ENCODE measurements around the gene TOM1L1.

Gene TOM1L1

DNA sequence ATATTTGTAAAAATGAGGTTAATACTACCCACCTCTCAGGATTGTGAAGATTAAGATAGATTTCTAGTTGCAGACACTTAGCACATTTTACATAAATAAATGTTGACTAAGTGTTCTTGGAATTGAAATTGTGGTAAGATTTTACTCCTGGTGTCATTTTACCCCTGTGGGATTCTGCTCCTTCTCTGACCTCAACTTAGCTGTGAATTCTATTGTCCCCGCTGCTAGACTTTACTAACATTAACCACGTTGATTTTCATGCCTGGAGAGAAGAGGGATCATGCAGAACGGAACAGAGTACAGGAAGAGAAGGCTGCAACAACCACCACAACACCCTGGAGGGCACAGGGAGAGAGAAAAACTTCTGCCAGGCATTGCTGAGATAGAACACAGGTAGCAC lies 2.1 kb upstream of the TOM1L1 start:
- DNase-seq (ENCODE audit: low read depth) = no peak

GRCh38 chr17:54899201-54899600 lies 1.5 kb upstream of the TOM1L1 start:
- DNase-seq (ENCODE audit: low read depth) = no peak

DNA sequence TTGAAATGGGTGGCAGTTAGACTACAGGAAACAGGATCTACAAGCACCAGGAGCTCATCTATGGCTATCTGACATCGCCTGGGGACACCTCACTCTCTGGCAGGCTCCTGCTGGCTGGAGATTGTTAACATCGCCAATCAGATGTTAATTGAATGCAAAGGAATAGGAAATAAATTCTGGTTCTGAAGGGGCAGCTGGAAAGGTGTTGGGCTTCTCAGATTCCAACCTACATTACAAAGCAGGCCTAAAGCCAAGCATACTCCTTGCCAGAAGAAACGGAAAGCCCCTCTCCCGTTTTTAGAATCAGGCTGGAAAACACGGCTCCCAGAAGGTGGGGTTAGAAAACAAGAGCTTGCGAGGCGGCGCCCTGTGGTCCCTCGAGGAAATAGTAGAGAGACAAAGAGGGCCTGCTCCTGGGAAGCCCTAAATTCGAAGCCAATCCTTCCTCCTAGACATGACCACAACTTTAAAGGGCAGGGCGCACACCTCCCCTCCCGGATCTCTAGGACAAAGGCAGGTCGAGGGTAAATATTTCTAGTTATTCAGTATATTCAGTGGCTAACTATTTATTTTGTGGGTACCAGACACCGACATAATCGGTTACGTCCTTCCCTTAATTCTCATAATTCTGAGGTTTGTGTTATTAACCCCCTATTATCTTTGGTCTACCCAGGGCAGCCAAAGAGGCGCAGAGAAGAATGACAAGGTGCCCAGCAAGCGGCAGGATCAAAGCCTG lies 763 bp upstream of the TOM1L1 start:
- no peak for DNase-seq (ENCODE audit: low read depth)

DNA sequence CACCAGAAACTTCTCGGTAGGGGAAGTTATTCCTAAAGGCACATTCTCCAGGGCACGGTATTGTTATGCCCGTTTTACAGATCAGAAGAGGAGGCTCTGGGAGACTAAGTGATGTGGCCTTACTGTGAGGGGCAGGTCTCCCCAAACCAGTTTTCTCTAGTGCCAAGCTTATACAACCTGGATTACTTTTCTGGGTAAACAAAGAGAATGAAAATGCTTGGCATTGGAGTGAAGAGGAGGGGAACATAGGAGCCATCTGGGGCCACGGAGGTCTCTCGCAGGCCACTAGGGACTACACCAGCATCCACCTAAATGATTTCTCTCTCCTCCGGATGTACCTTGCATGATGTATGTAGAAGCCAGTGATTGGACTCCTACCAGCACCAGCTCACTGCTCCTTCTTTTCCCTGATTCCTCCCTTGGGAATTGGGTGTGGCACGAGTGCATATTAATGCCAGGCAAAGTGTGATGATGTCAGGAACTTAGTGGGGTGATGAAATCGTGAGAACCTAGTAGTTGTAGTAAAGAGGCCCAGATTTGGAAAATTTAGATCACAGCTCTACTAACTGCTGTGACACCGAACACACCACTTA lies 674 bp downstream of the TOM1L1 start:
- DNase-seq (ENCODE audit: low read depth) = peak; percentile 51

DNA sequence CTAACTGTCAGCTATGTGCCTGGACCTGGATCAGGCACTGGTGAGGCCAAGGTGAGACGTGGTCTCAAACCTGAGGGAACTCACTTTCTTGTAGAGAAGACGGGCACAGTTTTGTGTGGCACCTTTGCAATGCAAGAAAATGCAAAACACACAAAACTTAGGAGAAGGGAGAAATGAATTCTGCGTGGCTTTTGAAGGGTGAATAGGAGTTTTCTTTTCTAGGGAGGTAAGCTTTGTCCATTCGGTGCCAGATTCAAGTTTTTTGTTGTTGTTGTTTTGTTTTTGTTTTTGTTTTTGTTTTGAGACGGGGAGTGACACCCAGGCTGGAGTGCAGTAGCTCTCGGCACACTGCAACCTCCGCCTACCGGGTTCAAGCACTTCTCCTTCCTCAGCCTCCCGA lies 1.4 kb downstream of the TOM1L1 start:
- DNase-seq (ENCODE audit: low read depth) = no peak

DNA sequence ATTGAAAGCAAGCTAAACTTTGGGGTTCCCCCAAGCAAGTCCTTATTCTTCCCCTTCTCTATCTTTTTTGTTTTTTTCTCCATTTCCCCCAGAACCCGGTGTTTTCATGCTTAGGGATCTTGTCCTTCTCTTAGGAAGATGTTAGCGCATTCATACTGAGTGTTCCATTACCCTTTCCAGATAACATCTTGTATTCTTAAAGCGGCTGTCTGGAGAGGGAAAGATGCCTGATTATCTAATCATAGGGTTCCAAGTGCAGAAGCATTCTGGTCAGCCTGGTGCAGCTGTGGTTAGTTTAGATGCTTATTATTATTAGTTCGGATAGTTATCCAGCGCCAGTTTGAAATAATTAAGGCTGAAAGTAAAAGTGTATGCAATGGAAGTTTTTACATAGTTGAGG lies 2.0 kb downstream of the TOM1L1 start:
- DNase-seq (ENCODE audit: low read depth) = no peak

GRCh38 chr17:54903375-54903774 lies 2.7 kb downstream of the TOM1L1 start:
- no peak for DNase-seq (ENCODE audit: low read depth)

- no peak for DNase-seq (ENCODE audit: low read depth)
Measured at GRCh38 chr17:54906683-54907082, 6.0 kb downstream of the TOM1L1 start.

- DNase-seq (ENCODE audit: low read depth) = no peak
Measured at GRCh38 chr17:54907376-54907775, 6.7 kb downstream of the TOM1L1 start.

DNA sequence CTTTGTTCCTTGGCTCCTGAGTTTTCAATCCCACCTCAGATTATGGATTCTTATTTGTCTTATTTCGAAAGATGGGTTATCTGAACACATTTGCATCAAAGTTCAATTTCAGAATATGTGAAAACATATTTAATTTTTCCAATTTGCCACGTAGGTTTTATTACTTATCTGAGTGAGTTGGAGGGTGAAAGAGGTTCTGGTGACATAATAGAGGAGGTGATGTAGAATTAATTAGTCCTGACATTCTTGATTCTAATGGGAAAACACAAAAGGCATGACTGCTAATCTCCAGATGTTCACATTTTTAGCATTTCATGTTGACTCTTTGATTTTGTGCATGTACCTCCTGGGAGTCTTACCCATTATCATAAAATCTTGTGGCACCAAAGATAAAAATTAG lies 9.1 kb downstream of the TOM1L1 start:
- no peak for DNase-seq (ENCODE audit: low read depth)

DNA sequence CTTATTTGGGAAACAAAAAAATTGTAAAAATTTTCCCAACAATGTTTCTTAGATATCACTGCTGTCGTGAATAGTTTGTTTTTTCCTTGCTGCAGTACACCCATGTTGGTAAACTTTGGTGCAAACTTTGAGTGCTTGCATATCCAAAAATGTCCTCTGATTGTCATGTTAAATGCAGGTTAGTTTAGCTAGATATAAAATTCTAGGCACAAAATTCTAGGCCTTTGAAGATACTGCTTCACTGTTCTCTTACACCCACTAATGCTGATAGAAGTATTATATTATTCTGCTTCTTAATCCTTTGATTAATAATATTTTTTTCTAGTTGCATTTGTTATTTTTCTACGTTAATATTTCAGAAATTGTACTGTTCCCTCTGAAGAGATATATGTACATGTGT lies 16.1 kb downstream of the TOM1L1 start:
- DNase-seq (ENCODE audit: low read depth) = no peak

DNA sequence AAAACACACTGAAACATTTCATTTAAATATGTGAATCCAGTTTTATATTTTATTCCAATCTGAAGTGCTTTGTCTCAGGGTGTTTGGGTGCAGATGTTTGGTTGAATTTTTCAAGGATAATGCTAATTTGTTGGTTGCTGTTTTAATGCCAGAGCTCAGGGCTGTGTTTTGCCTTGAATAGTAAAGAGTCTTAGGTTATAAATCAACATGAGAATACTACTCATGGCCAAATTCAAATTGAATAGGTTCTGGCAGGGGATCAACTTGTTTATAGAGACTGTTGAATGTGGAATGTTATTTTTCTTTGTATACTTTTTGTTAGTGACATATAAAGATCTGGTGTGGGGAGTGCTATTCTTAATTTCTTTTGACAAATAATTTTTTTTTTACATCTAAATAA lies 18.8 kb downstream of the TOM1L1 start:
- DNase-seq (ENCODE audit: low read depth) = no peak

DNA sequence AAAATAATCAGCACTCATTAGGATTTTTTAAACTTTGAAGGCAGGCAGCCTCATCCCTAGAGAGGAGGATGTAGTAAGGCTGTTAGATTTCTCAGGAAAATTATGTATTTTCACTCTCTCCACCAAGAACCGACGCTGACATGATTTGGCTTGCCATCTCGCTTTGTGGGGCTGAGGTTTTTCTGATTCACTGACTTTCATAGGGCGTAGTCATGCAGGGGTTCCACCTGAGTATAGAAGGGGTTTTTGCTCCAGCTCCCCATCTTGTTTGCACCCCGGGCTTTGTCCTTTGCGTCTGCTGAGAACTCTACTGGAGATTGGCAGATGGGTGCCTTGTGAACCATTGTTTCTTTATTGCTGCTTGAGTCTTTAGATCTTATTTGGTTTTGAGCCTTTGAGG lies 20.2 kb downstream of the TOM1L1 start:
- no peak for DNase-seq (ENCODE audit: low read depth)

DNA sequence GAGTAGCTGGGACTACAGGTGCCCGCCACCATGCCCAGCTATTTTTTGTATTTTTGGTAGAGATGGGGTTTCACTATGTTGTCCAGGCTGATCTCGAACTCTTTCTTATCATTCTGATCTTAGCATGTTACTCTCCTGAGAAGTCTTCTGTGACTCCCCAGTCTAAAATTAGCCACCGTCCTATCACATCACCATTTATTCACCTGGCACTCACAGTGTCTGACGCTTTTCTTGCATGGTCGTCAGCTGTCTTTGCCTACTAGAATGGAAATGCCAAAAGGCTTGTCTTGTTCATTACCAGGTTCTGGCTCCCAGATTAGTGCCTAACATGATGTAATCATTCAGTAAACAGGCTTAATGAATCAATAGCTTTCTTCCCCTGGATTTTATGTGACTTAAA lies 23.8 kb downstream of the TOM1L1 start:
- no peak for DNase-seq (ENCODE audit: low read depth)

GRCh38 chr17:54927525-54927924 lies 26.9 kb downstream of the TOM1L1 start:
- DNase-seq (ENCODE audit: low read depth) = no peak

- DNase-seq (ENCODE audit: low read depth) = no peak
Measured at GRCh38 chr17:54932711-54933110, 32.1 kb downstream of the TOM1L1 start.

- no peak for DNase-seq (ENCODE audit: low read depth)
Measured at GRCh38 chr17:54933921-54934320, 33.3 kb downstream of the TOM1L1 start.

GRCh38 chr17:54935471-54935870 lies 34.8 kb downstream of the TOM1L1 start:
- no peak for DNase-seq (ENCODE audit: low read depth)

- DNase-seq (ENCODE audit: low read depth) = no peak
Measured at GRCh38 chr17:54937018-54937417, 36.4 kb downstream of the TOM1L1 start.

DNA sequence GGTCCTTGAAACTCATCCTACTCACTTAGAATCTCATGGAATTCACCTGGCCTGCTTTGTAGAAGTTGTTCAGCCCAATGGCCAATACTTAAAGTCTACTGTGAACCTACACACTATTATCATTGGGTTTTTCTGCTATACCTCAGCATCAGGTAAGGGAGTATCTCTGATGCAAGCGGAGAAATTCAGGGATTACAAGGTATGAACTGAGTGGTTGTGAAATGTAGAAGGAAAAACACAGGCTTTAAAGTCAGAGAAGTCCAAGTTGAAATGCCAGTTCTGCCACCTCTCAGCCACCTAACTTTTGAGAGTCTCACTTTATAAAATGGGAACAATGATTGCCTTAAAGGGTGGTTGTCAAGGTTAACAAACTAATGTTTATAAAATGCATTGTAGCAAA lies 36.8 kb downstream of the TOM1L1 start:
- no peak for DNase-seq (ENCODE audit: low read depth)

DNA sequence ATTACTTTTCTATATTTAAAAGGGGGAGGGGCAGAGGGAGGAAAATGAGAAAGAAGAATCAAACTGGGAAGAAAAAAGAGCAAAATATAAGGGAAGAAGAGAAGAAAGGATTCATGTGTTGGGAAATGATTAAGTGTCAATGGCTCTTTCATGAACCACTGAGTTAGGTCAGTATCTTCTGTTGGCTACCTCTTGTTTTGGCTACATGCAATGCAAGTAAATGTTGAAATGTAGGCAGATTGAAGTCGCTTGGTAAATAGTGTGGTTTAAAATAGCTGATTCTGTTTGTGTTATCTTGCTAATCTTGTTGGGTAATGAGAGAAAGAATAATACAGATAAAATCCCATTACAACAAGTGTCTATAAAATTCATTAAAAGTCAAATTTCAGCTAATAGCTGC lies 40.6 kb downstream of the TOM1L1 start:
- DNase-seq (ENCODE audit: low read depth) = no peak

DNA sequence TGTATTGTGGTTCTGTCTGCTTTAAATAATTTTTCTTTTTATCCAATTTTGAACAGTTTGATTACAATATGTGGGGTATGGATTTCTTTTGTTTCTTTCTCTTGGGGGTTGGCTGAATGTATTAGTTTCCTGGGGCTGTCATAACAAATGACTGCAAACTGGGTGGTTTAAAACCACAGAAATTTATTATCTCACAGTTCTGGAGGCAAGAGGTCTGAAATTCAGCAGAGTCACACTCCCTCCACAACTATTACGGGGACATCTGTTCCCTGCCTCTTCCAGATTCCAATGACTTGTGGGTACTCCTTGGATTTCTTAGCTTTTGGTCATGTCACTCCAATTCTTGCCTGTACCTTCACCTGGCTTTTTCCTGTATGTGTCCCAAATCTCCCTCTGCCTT lies 44.1 kb downstream of the TOM1L1 start:
- no peak for DNase-seq (ENCODE audit: low read depth)

DNA sequence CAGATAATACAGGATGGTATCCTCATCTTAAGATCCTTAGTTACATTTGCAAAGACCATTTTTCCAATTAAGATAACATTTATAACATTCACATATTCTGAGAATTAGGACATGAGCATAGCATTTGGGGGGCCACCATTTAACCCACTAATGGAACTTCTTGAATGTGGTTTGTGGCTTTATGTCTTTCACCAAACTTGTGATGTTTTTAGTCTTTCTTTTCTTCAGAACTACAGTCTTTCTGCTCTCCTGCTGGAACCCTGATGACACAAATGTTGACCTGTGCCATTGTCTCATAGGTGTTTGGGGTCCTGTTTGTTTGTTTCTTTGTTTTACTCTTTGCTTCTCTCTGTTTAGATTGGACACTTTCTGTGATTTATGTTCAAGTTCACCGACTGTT lies 44.6 kb downstream of the TOM1L1 start:
- no peak for DNase-seq (ENCODE audit: low read depth)

GRCh38 chr17:54945671-54946070 lies 45.0 kb downstream of the TOM1L1 start:
- no peak for DNase-seq (ENCODE audit: low read depth)
